HEK293T (cell line): ENCODE measurements around the gene ANO10.

Experiments
- CTCF ChIA-PET: fragments of 350-600 bp; formaldehyde crosslinking; extraction: SDS; loops from one replicate; lab custom pipeline; 2021; ENCODE audit warnings: antibody characterized with exemption, inconsistent platforms; lab: Yijun Ruan, JAX
- POLR2A ChIA-PET: fragments of 350-600 bp; formaldehyde crosslinking; extraction: SDS; loops from one replicate; lab custom pipeline; 2020; ENCODE audit warnings: antibody characterized with exemption, inconsistent platforms; lab: Yijun Ruan, JAX
- DNase-seq: peaks from one replicate; pipeline ENCODE4 v3.0.0; 2012; ENCODE audit warnings: mixed read lengths; ENCODE audit errors: extremely low spot score
- ARNT ChIP-seq: fragments of 450-650 bp; IDR thresholded peaks from 2 replicates; pipeline ENCODE4 v1.6.1; 2017; ENCODE audit warnings: mild to moderate bottlenecking
- BHLHE40 ChIP-seq: fragments of 450-650 bp; IDR thresholded peaks from 2 replicates; pipeline ENCODE4 v1.6.1; 2016; ENCODE audit warnings: mild to moderate bottlenecking, moderate library complexity, borderline replicate concordance
- CTBP1 ChIP-seq: fragments of 450-650 bp; IDR thresholded peaks from 2 replicates; pipeline ENCODE4 v1.6.1; 2016; ENCODE audit warnings: borderline replicate concordance
- ELF4 ChIP-seq: fragments of 450-650 bp; IDR thresholded peaks from 2 replicates; pipeline ENCODE4 v1.6.1; 2017; ENCODE audit warnings: antibody characterized with exemption
- FOXA1 ChIP-seq: fragments of 450-650 bp; IDR thresholded peaks from 2 replicates; pipeline ENCODE4 v1.6.1; 2016; ENCODE audit warnings: mild to moderate bottlenecking
- FOXK2 ChIP-seq: fragments of 450-650 bp; IDR thresholded peaks from 2 replicates; pipeline ENCODE4 v1.6.1; 2016; ENCODE audit warnings: mild to moderate bottlenecking
- FOXM1 ChIP-seq: fragments of 450-650 bp; IDR thresholded peaks from 2 replicates; pipeline ENCODE4 v1.6.1; 2017; ENCODE audit warnings: mild to moderate bottlenecking, borderline replicate concordance
- HDGF ChIP-seq: fragments of 450-650 bp; IDR thresholded peaks from 2 replicates; pipeline ENCODE4 v1.6.1; 2017; ENCODE audit warnings: antibody characterized with exemption, borderline replicate concordance
- L3MBTL2 ChIP-seq: fragments of 450-650 bp; conservative IDR thresholded peaks from 2 replicates; pipeline ENCODE4 v1.6.1; 2016; ENCODE audit warnings: mild to moderate bottlenecking
- LEF1 ChIP-seq: fragments of 450-650 bp; IDR thresholded peaks from 2 replicates; pipeline ENCODE4 v1.6.1; 2017; ENCODE audit warnings: mild to moderate bottlenecking, borderline replicate concordance
- NFRKB ChIP-seq: fragments of 450-650 bp; IDR thresholded peaks from 2 replicates; pipeline ENCODE4 v1.6.1; 2016; ENCODE audit warnings: mild to moderate bottlenecking, moderate library complexity
- PKNOX1 ChIP-seq: fragments of 450-650 bp; IDR thresholded peaks from 2 replicates; pipeline ENCODE4 v1.6.1; 2016
- SP1 ChIP-seq: fragments of 450-650 bp; IDR thresholded peaks from 2 replicates; pipeline ENCODE4 v1.6.1; 2017
- SUZ12 ChIP-seq: fragments of 450-650 bp; IDR thresholded peaks from 2 replicates; pipeline ENCODE4 v1.6.1; 2016; ENCODE audit warnings: mild to moderate bottlenecking
- TARDBP ChIP-seq: fragments of 450-650 bp; IDR thresholded peaks from 2 replicates; pipeline ENCODE4 v1.6.1; 2016
- ZNF384 ChIP-seq: fragments of 450-650 bp; IDR thresholded peaks from 2 replicates; pipeline ENCODE4 v1.6.1; 2016

The ANO10 gene

GRCh38 chr3:43353393-43353792, 268.4 kb downstream of the ANO10 start:
- no peak for DNase-seq
- POLR2A ChIA-PET = no interaction called here
- TF ChIP-seq ZNF384 = no peak
- TF ChIP-seq HDGF = no peak
- no peak for TF ChIP-seq LEF1
- no peak for TF ChIP-seq ARNT
- TF ChIP-seq PKNOX1 = no peak
- no peak for TF ChIP-seq CTBP1
- no peak for TF ChIP-seq NFRKB
- no peak for TF ChIP-seq FOXA1
- TF ChIP-seq BHLHE40 = no peak
- no peak for TF ChIP-seq SUZ12
- no peak for TF ChIP-seq L3MBTL2
- TF ChIP-seq ELF4 = no peak
- TF ChIP-seq FOXM1 = no peak
- no peak for TF ChIP-seq TARDBP
- TF ChIP-seq FOXK2 = no peak
- no peak for TF ChIP-seq SP1
- CTCF ChIA-PET = no interaction called here

- POLR2A ChIA-PET = no interaction called here
- no peak for DNase-seq
- no peak for TF ChIP-seq NFRKB
- no peak for TF ChIP-seq SP1
- TF ChIP-seq L3MBTL2 = no peak
- no peak for TF ChIP-seq FOXM1
- no peak for TF ChIP-seq PKNOX1
- TF ChIP-seq ZNF384 = no peak
- TF ChIP-seq HDGF = no peak
- no peak for TF ChIP-seq CTBP1
- TF ChIP-seq FOXK2 = no peak
- no peak for TF ChIP-seq FOXA1
- TF ChIP-seq SUZ12 = no peak
- TF ChIP-seq ELF4 = no peak
- TF ChIP-seq TARDBP = no peak
- no peak for TF ChIP-seq ARNT
- no peak for TF ChIP-seq BHLHE40
- CTCF ChIA-PET = interaction anchor here (0.6 kb wide), 1 partner anchor 225 kb away, joined by 3 read pairs; no protein-coding TSS in a partner anchor
These were observed 272.1 kb downstream of the ANO10 start for GRCh38 chr3:43349716-43350115.

- no peak for DNase-seq
- ChIA-PET POLR2A (no interaction called here), CTCF (interaction anchor here (0.6 kb wide), 1 partner anchor 225 kb away, joined by 3 read pairs; no protein-coding TSS in a partner anchor)
- TF ChIP-seq BHLHE40 = no peak
- TF ChIP-seq ELF4 = no peak
- TF ChIP-seq ZNF384 = no peak
- no peak for TF ChIP-seq CTBP1
- TF ChIP-seq LEF1 = no peak
- no peak for TF ChIP-seq HDGF
- TF ChIP-seq FOXK2 = no peak
- no peak for TF ChIP-seq NFRKB
- TF ChIP-seq SUZ12 = no peak
- no peak for TF ChIP-seq L3MBTL2
- no peak for TF ChIP-seq TARDBP
- no peak for TF ChIP-seq ARNT
- TF ChIP-seq SP1 = no peak
- TF ChIP-seq PKNOX1 = no peak
- no peak for TF ChIP-seq FOXA1
- no peak for TF ChIP-seq FOXM1
These were observed 272.8 kb downstream of the ANO10 start for GRCh38 chr3:43348852-43349574.

GRCh38 chr3:43348350-43348749, 273.5 kb downstream of the ANO10 start:
- CTCF ChIA-PET = no interaction called here
- no peak for DNase-seq
- POLR2A ChIA-PET = no interaction called here
- no peak for TF ChIP-seq FOXA1
- TF ChIP-seq ELF4 = no peak
- no peak for TF ChIP-seq CTBP1
- TF ChIP-seq FOXM1 = no peak
- no peak for TF ChIP-seq BHLHE40

GRCh38 chr3:43347774-43348173, 274.0 kb downstream of the ANO10 start:
- DNase-seq = no peak
- ChIA-PET POLR2A (no interaction called here), CTCF (no interaction called here)
- TF ChIP-seq NFRKB (no peak), FOXM1 (no peak), ARNT (no peak), CTBP1 (no peak), HDGF (no peak), SUZ12 (no peak), TARDBP (no peak), L3MBTL2 (no peak), BHLHE40 (no peak)

- DNase-seq = no peak
- TF ChIP-seq FOXA1 = no peak
- no peak for TF ChIP-seq FOXK2
- no peak for TF ChIP-seq ELF4
- no peak for TF ChIP-seq CTBP1
- no peak for TF ChIP-seq FOXM1
- no peak for TF ChIP-seq PKNOX1
- no peak for TF ChIP-seq BHLHE40
- TF ChIP-seq NFRKB = no peak
- no peak for TF ChIP-seq SP1
- TF ChIP-seq HDGF = no peak
- no peak for TF ChIP-seq ARNT
- no peak for TF ChIP-seq SUZ12
- no peak for TF ChIP-seq L3MBTL2
- TF ChIP-seq ZNF384 = no peak
- no peak for TF ChIP-seq TARDBP
- TF ChIP-seq LEF1 = no peak
- POLR2A ChIA-PET = no interaction called here
- CTCF ChIA-PET = no interaction called here
These were observed 274.6 kb downstream of the ANO10 start for GRCh38 chr3:43346978-43347749.
